HG03039 (cell line): ENCODE data around the gene LPCAT2.

Experiments used
- ATAC-seq: cut with Tn5 transposase; IDR thresholded peaks from one replicate; pipeline ENCODE4 v1.9.1; 2021; ENCODE audit warnings: mild to moderate bottlenecking, moderate library complexity; ENCODE audit not compliant: unreplicated experiment

LPCAT2 gene

DNA sequence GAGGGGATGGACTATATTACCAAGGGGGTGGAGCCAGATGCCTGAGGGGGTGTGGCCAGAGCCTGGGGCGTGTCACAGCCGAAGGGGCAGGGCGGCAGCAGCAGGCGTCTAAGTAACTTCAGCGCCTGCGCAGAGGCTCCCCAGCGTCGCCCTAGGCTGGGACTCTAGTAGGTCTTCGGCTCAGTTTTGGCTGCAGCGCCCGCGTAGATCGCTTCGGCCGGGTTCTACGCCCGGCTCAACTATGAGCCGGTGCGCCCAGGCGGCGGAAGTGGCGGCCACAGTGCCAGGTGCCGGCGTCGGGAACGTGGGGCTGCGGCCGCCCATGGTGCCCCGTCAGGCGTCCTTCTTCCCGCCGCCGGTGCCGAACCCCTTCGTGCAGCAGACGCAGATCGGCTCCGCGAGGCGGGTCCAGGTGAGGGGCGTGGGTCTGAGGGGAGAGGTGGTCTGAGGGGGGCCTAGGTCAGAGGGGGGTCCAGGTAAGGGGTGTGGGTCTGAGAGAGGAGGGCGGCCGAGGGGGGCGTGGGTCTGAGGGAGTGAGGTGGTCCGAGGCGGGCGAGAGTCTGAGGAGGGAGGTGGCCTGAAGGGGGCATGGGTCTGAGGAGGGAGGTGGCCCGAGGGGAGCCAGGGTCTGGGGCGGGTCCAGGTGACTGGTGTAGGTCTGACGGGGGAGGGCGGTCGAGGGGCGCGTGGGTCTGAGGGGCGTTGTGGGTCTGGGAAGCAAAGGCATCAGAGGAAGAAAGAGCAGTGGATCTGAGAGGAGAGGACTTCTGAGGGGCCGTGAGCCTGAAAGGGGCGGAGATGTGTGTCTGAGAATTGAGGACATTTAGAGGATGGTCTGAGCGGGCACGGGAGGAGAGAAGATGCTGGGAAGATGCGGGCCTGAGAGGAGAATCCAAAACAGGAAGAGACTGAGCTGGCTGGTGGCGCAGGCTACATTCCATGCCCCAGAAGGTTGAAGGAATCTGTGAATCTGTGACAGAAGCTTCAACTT, at the start of gene LPCAT2:
TSS of gene LPCAT2 (plus strand) at position 132 of the 991 bp plus-strand sequence. CDS start at position 242, 110 bp downstream.
- no peak for ATAC-seq

- ATAC-seq, result no peak
These were observed 46.6 kb upstream of the LPCAT2 start for GRCh38 chr16:55462241-55462640.

- no peak for ATAC-seq
These were observed 44.5 kb upstream of the LPCAT2 start for GRCh38 chr16:55464375-55464774.

DNA sequence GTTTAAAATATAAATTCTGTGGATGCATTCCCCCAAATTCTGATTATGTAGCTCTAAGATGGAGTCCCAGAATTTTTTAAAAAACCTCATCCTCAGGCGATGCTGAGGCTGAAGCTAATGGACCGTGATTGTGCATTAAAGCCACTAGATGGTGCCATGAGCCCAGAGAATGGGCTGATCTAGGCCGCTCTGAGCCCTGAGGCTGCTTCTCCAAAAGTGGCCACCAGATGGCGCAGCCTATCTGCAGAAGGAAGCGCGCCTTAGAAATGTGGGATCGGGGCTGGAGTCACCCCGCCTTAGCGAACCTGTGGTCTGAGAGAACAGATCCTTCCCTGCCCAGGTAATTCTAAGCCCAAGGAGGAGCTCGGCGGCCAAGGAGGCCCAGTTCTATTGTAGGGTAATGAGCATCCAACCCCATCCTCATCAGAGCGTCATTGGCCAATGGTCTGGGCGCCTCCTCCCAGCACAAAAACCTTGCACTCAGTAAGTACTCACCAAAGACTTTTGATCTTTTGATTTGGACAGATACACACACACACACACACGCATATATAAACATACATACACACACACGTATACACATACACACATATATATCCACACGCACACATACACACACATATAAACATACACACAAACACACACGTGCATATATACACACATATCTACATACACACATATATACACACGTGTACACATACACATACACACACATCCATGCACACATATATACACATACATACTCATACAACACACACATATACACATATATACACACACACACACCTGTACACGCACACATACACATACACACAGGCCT, 43.6 kb upstream of the LPCAT2 start:
- ATAC-seq, result peak; percentile 82

DNA sequence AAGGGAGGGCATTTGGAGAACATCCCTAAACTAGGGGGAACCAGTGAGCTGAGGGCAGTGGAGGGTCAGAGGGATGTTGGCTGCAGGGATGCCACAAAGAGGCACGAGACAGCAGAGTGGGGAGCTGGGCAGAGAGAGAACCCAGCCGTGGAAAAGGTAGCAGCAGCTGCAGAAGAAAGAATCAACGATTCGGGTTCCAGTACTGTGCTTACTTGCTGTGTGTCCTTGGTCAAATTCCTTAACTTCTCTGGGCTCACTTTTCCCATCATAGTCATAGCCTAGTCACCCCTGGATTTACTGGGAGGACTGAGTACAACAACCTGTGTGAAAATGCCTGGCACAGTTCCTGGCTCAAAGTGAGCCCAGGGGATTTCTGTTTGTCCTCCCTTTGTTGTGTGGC, 42.7 kb upstream of the LPCAT2 start:
- no peak for ATAC-seq

GRCh38 chr16:55467898-55468297, 41.0 kb upstream of the LPCAT2 start:
- ATAC-seq, result no peak

- ATAC-seq, result no peak
These were observed 40.4 kb upstream of the LPCAT2 start for GRCh38 chr16:55468352-55468990.

DNA sequence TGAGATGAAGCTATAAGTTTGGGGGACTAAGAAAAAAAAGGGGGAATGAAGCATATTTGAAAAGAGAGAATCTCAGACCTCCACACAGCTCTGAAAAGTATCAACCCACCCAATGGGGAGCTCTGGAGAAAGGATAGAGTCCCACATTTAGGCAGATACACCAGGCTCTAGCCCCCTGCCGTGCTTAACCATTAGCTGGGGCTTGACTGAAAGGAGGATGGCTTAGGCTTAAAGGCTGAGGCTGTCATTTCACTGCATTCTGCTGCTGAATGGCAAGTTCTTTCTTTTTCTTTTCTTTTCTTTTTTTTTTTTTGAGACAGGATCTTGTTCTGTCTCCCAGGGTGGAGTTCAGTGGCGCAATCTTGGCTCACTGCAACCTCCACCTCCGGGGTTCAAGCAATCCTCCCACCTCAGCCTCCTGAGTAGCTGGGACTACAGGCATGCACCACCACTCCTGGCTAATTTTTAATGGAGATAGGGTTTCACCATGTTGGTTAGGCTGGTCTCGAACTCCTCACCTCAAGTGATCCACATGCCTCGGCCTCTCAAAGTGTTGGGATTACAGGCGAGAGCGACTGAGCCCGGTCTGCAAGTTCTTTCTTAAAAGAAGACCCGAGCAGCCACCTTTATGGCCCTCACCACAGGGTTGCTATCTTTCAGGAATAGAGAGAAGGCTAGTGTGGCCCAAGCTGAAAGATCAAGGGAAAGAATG, 38.9 kb upstream of the LPCAT2 start:
- no peak for ATAC-seq

GRCh38 chr16:55470533-55471371, 38.1 kb upstream of the LPCAT2 start:
- ATAC-seq, result no peak

GRCh38 chr16:55471448-55472097, 37.3 kb upstream of the LPCAT2 start:
- ATAC-seq, result no peak

DNA sequence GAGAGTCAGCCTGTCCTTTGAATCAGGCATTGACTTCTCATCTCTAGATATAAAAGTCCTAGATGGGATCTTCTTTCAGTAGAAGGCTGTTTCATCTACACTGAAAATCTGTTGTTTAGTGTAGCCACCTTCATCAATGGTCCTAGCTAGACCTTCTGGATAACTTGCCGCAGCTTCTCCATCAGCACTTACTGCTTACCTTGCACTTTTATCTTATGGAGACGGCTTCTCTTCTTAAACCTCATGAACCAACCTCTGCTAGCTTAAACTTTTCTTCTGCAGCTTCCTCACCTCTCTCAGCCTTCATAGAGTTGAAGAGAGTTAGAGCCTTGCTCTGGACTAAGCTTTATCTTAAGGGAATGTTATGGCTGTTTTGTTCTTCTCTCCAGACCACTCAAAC, 35.3 kb upstream of the LPCAT2 start:
- no peak for ATAC-seq

DNA sequence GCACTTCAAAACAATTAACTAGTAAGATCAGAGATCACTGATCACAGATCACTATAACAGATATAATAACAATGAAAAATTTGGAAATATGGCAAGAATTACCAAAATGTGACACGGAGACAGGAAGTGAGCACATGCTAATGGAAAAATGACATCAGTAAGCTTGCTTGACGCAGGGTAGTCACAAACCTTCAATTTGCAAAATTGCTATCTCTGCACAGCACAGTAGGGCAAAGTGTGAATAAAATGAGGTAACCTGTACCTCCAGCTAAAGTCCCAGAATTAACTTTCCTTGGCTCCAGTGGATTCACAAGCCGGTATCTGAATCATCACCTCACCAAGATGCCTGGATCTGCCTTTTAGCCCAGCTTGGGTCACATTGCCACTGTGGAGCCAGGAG, 34.1 kb upstream of the LPCAT2 start:
- no peak for ATAC-seq

- ATAC-seq, result no peak
These were observed 33.0 kb upstream of the LPCAT2 start for GRCh38 chr16:55475919-55476318.

DNA sequence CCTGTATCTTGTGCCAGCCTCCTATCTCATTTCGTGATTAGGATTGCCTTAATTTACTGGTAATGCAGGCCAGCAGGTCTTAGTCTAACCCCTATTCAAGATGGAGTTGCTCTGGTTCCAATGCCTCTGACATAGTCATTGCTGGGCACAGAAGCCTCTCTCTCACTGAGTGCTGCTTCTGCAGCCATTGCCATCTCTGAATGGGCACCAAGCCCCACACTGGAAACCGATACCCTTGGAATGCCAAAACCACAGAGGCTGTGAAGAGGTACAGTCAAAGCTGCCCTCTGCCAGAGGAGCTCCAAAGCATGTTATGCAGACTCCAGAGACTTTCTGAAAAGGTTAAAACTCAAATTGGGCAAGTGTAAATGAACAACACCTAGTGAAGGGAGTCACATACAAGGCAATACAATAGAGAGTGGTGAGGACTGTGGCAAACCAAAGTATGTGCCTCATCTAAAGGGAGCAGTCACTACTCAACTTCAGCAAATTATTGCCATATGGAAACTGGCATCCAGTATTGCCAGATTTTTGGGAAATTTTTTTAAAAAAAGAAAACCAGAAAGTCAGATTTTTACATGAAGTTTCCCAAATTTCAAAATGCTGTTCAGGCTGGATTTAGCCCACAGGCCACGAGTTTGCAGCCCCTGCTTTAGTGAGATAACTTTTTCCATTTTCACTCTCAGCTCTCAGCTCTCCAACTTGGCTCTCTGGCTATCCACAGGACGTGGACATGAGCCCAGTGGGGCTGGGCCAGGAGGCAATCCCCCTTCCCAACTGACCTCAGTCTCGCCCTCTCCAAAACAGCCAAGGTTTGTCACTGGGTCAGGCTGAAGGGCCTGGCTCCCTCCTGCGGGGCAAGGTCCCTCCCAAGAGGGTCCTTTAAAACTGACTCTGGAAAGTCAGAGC, 32.0 kb upstream of the LPCAT2 start:
- no peak for ATAC-seq

- ATAC-seq, result no peak
These were observed 31.1 kb upstream of the LPCAT2 start for GRCh38 chr16:55477736-55478135.

DNA sequence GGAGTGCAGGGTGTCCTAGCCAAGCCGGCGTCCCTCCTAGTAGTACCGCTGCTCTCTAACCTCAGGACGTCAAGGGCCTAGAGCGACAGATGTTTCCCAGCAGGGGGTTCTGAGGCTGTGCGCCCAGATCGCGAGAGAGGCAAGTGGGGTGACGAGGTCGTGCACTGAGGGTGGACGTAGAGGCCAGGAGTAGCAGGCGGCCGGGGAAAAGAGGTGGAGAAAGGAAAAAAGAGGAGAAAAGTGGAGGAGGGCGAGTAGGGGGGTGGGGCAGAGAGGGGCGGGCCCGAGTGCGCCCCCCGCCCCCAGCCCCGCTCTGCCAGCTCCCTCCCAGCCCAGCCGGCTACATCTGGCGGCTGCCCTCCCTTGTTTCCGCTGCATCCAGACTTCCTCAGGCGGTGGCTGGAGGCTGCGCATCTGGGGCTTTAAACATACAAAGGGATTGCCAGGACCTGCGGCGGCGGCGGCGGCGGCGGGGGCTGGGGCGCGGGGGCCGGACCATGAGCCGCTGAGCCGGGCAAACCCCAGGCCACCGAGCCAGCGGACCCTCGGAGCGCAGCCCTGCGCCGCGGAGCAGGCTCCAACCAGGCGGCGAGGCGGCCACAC, 29.9 kb upstream of the LPCAT2 start, which contains the start of gene MMP2:
TSS of gene MMP2 (plus strand) at position 372 of the 603 bp plus-strand sequence. CDS start 282 bp downstream, outside the sequence.
- no peak for ATAC-seq

GRCh38 chr16:55479430-55480140, 29.3 kb upstream of the LPCAT2 start:
- no peak for ATAC-seq
